SU-DHL-6 (cell line): ENCODE measurements around the gene KIZ.

ENCODE experiments used
- H2AFZ ChIP-seq: fragments of 200-600 bp; sonication (generic); 2 replicates; pipeline ENCODE4 v1.6.1; 2014; ENCODE audit warnings: low read depth, mild to moderate bottlenecking, moderate library complexity, mixed read lengths, antibody characterized with exemption, low read length; ENCODE audit not compliant: severe bottlenecking
- H3F3A ChIP-seq: fragments of 200-600 bp; shearing (Covaris generic); 2 replicates; pipeline ENCODE4 v1.6.0; 2016; ENCODE audit warnings: antibody characterized with exemption, mild to moderate bottlenecking; ENCODE audit not compliant: insufficient read depth
- H3K27ac ChIP-seq: fragments of 200-600 bp; sonication (generic); 2 replicates; pipeline ENCODE4 v1.5.1; 2016; ENCODE audit warnings: low read depth, mild to moderate bottlenecking, low read length, moderate library complexity, mixed read lengths
- H3K27me3 ChIP-seq: fragments of 200-600 bp; sonication (generic), shearing (Covaris generic); 2 replicates; pipeline ENCODE4 v1.6.0; 2014; ENCODE audit warnings: mild to moderate bottlenecking, low read length
- H3K36me3 ChIP-seq: fragments of 200-600 bp; sonication (generic); 2 replicates; pipeline ENCODE4 v1.6.1; 2014; ENCODE audit warnings: mild to moderate bottlenecking, low read length, mixed read lengths
- H3K4me2 ChIP-seq: fragments of 300-600, 200-600 bp; shearing (Covaris generic), sonication (generic); 2 replicates; pipeline ENCODE4 v1.6.0; 2014; ENCODE audit warnings: low read length, low read depth, mild to moderate bottlenecking; ENCODE audit not compliant: poor library complexity, severe bottlenecking
- H3K4me3 ChIP-seq: fragments of 200-600 bp; sonication (generic); 2 replicates; pipeline ENCODE4 v1.5.1; 2014; ENCODE audit warnings: antibody characterized with exemption, low read length, mild to moderate bottlenecking, mixed read lengths; ENCODE audit not compliant: insufficient read depth, poor library complexity, severe bottlenecking
- H3K79me2 ChIP-seq: fragments of 200-600 bp; sonication (generic); 2 replicates; pipeline ENCODE4 v1.6.1; 2014; ENCODE audit warnings: mild to moderate bottlenecking, low read length, moderate library complexity; ENCODE audit not compliant: insufficient read depth
- H3K9ac ChIP-seq: fragments of 200-600 bp; sonication (generic); 2 replicates; pipeline ENCODE4 v1.7.0; 2014; ENCODE audit warnings: mild to moderate bottlenecking, low read length
- H3K9me2 ChIP-seq: fragments of 200-600 bp; sonication (generic); replicated peaks from 2 replicates; pipeline ENCODE4 v1.6.1; 2014; ENCODE audit warnings: low read length; ENCODE audit not compliant: insufficient read depth
- H3K9me3 ChIP-seq: fragments of 200-600 bp; sonication (generic); 2 replicates; pipeline ENCODE4 v1.6.1; 2014; ENCODE audit warnings: low read length, mixed read lengths; ENCODE audit not compliant: insufficient read depth
- H4K20me1 ChIP-seq: fragments of 200-600 bp; sonication (generic); 2 replicates; pipeline ENCODE4 v1.6.1; 2014; ENCODE audit warnings: low read depth, mild to moderate bottlenecking, antibody characterized with exemption, low read length, moderate library complexity, mixed read lengths
- CTCF ChIP-seq: fragments of 200-600 bp; sonication (generic); IDR thresholded peaks from one replicate; pipeline ENCODE4 v1.5.1; 2017; ENCODE audit warnings: antibody characterized with exemption, mild to moderate bottlenecking, low read length, moderate library complexity; ENCODE audit not compliant: insufficient read depth, poor library complexity, severe bottlenecking
- EZH2phosphoT487 ChIP-seq: fragments of 200-600 bp; sonication (generic), shearing (Covaris generic); conservative IDR thresholded peaks from 2 replicates; pipeline ENCODE4 v1.6.1; 2018; ENCODE audit warnings: mild to moderate bottlenecking, antibody characterized with exemption, low read length, moderate library complexity, mixed read lengths

The KIZ gene

GRCh38 chr20:21117521-21117920, 8.4 kb upstream of the KIZ start:
- no peak overlapping the region for H3K9ac ChIP-seq
- H2AFZ ChIP-seq: no peak overlapping the region
- no peak overlapping the region for H3K4me2 ChIP-seq
- H3K9me2 ChIP-seq: no peaks in the 10 kb centered on the region
- no peaks in the 10 kb centered on the region for H3F3A ChIP-seq
- H3K4me3 ChIP-seq: no peak overlapping the region
- H3K79me2 ChIP-seq: no peaks in the 10 kb centered on the region
- H3K36me3 ChIP-seq: no peaks in the 10 kb centered on the region
- TF ChIP-seq CTCF (no peak), EZH2phosphoT487 (no peak)
- no peaks in the 10 kb centered on the region for H4K20me1 ChIP-seq
- no peaks in the 10 kb centered on the region for H3K27me3 ChIP-seq
- no peaks in the 10 kb centered on the region for H3K9me3 ChIP-seq
- no peak overlapping the region for H3K27ac ChIP-seq

DNA sequence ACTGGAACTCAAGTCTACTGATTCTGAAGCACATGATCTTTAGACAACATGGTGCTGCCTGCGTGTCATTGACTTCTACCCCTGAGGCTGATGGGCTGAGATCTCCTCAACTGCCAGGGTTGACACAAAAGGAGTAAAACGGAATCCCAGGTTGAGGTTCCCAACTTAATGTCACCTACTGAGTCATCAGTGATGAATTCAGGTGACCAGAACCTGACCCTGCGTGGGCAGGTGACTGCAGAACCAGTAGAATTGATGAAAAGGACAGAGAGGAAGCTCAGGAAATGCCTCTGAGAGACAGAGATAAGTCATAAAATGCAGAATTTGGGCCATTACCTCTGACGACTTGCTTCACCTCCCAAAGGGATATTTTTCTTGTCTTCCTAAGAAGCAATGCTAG, 7.7 kb upstream of the KIZ start:
- H3K36me3 ChIP-seq: no peaks in the 10 kb centered on the region
- H2AFZ ChIP-seq: no peak overlapping the region
- H3F3A ChIP-seq: no peaks in the 10 kb centered on the region
- no peak overlapping the region for H3K4me2 ChIP-seq
- TF ChIP-seq EZH2phosphoT487 (no peak), CTCF (no peak)
- H3K9ac ChIP-seq: no peak overlapping the region
- H3K79me2 ChIP-seq: no peaks in the 10 kb centered on the region
- no peaks in the 10 kb centered on the region for H4K20me1 ChIP-seq
- no peak overlapping the region for H3K4me3 ChIP-seq
- no peaks in the 10 kb centered on the region for H3K27me3 ChIP-seq
- no peaks in the 10 kb centered on the region for H3K9me2 ChIP-seq
- no peak overlapping the region for H3K27ac ChIP-seq
- H3K9me3 ChIP-seq: no peaks in the 10 kb centered on the region

GRCh38 chr20:21118782-21119181, 7.1 kb upstream of the KIZ start:
- Histone ChIP-seq H3K4me2 (no peak overlapping the region), H3K9me3 (no peaks in the 10 kb centered on the region), H2AFZ (no peak overlapping the region), H3K9me2 (no peaks in the 10 kb centered on the region), H3K27ac (no peak overlapping the region), H4K20me1 (no peaks in the 10 kb centered on the region), H3K27me3 (no peaks in the 10 kb centered on the region), H3K4me3 (no peak overlapping the region), H3K9ac (no peak overlapping the region), H3K36me3 (no peaks in the 10 kb centered on the region), H3K79me2 (no peaks in the 10 kb centered on the region), H3F3A (no peaks in the 10 kb centered on the region)
- TF ChIP-seq CTCF (no peak), EZH2phosphoT487 (no peak)

GRCh38 chr20:21124190-21124589, 1.7 kb upstream of the KIZ start:
- H3F3A ChIP-seq: no peaks in the 10 kb centered on the region
- TF ChIP-seq EZH2phosphoT487: no peak
- TF ChIP-seq CTCF: no peak
- H3K4me2 ChIP-seq: no peak overlapping the region
- no peaks in the 10 kb centered on the region for H3K36me3 ChIP-seq
- H3K9ac ChIP-seq: no peak overlapping the region
- H3K27ac ChIP-seq: no peak overlapping the region
- H3K4me3 ChIP-seq: no peak overlapping the region
- H3K9me3 ChIP-seq: no peaks in the 10 kb centered on the region
- H3K9me2 ChIP-seq: no peaks in the 10 kb centered on the region
- peak overlapping the region; percentile 29 for H2AFZ ChIP-seq
- no peaks in the 10 kb centered on the region for H4K20me1 ChIP-seq
- no peaks in the 10 kb centered on the region for H3K79me2 ChIP-seq
- no peaks in the 10 kb centered on the region for H3K27me3 ChIP-seq
